Suppressor macrophage (primary cell): ENCODE data around the gene SLC36A1.

Experiments used
- DNase-seq, 4 experiments: peaks; one replicate each; pipeline ENCODE4 v3.0.0-alpha.2; 2020 to 2022

The SLC36A1 gene

GRCh38 chr5:151534350-151534749 lies 86.9 kb downstream of the SLC36A1 start:
- DNase-seq = no peak

GRCh38 chr5:151537044-151537443 lies 89.6 kb downstream of the SLC36A1 start:
- no peak for DNase-seq

- peak; percentile 42 to 59 (median 53) for DNase-seq
Observed at GRCh38 chr5:151541571-151541970, 94.2 kb downstream of the SLC36A1 start.
